CD14-positive monocyte (primary cell): ENCODE measurements around the gene PGP. TPM values are rescaled to one million over a fixed set of nuclear protein-coding genes. Genes with fewer than 3 reads are reported as not detected.

Experiments
- DNase-seq, 3 donors: peaks; one replicate each; pipeline ENCODE4 v3.0.0-alpha.2; 2011 to 2022
- H2AFZ ChIP-seq: 2 replicates; pipeline ENCODE4 v1.6.0; 2012; ENCODE audit warnings: mild to moderate bottlenecking, low read depth, low read length, inconsistent platforms; ENCODE audit not compliant: insufficient read depth, poor library complexity, severe bottlenecking
- H3K27ac ChIP-seq, 2 donors: 1 replicate in 1 of 2; 2 replicates in 1 of 2; pipeline ENCODE4 v1.5.1; 2012 to 2013; ENCODE audit warnings: low read length in 2 of 2, control low read depth in 1 of 2, inconsistent platforms in 1 of 2, low read depth in 1 of 2, mild to moderate bottlenecking in 1 of 2
- H3K27me3 ChIP-seq, 2 donors: one replicate each; pipeline versions ENCODE4 v1.6.0 to v1.6.1; 2011 to 2013; ENCODE audit warnings: low read length in 2 of 2; ENCODE audit not compliant: control insufficient read depth in 2 of 2, insufficient read depth in 2 of 2
- H3K36me3 ChIP-seq, 2 donors: replicated peaks in 1 of 2; 1 replicate in 1 of 2; 2 replicates in 1 of 2; pipeline versions ENCODE4 v1.5.1 to v1.6.1; 2012 to 2013; ENCODE audit warnings: low read length in 2 of 2, control low read depth in 1 of 2, inconsistent platforms in 1 of 2, mild to moderate bottlenecking in 1 of 2; ENCODE audit not compliant: insufficient read depth in 2 of 2, control insufficient read depth in 1 of 2
- H3K4me1 ChIP-seq, 2 donors: 1 replicate in 1 of 2; 2 replicates in 1 of 2; pipeline versions ENCODE4 v1.5.1 to v1.6.1; 2012 to 2013; ENCODE audit warnings: low read length in 2 of 2, control low read depth in 1 of 2, inconsistent platforms in 1 of 2, mild to moderate bottlenecking in 1 of 2, moderate library complexity in 1 of 2; ENCODE audit not compliant: insufficient read depth in 2 of 2, control insufficient read depth in 1 of 2
- H3K4me2 ChIP-seq: replicated peaks from 2 replicates; pipeline ENCODE3; 2012; ENCODE audit warnings: low read length, moderate library complexity, mild to moderate bottlenecking; ENCODE audit not compliant: poor library complexity, severe bottlenecking; ENCODE audit errors: extremely low read depth
- H3K4me3 ChIP-seq, 3 experiments: fragments of 200-600 bp in 1 of 3; sonication (generic) in 1 of 3; replicated peaks in 1 of 3; 1 replicate in 2 of 3; 2 replicates in 1 of 3; pipeline ENCODE4 v1.5.1; 2011 to 2013; ENCODE audit warnings: low read length in 3 of 3, mild to moderate bottlenecking in 3 of 3, control low read depth in 2 of 3, low read depth in 2 of 3, inconsistent platforms in 1 of 3, moderate library complexity in 1 of 3
- H3K79me2 ChIP-seq: 2 replicates; pipeline ENCODE4 v1.6.0; 2012; ENCODE audit warnings: mild to moderate bottlenecking, control low read depth, inconsistent platforms, low read length, moderate library complexity; ENCODE audit not compliant: insufficient read depth
- H3K9ac ChIP-seq: 2 replicates; pipeline ENCODE4 v1.6.0; 2017; ENCODE audit warnings: low read length, mild to moderate bottlenecking; ENCODE audit not compliant: insufficient read depth, poor library complexity, severe bottlenecking
- H3K9me3 ChIP-seq, 2 donors: replicated peaks in 1 of 2; 1 replicate in 1 of 2; 2 replicates in 1 of 2; pipeline versions ENCODE4 v1.5.1 to v1.6.1; 2012 to 2013; ENCODE audit warnings: low read length in 2 of 2, control low read depth in 1 of 2; ENCODE audit not compliant: control insufficient read depth in 1 of 2, insufficient read depth in 1 of 2
- H4K20me1 ChIP-seq: 2 replicates; pipeline ENCODE4 v1.6.0; 2012; ENCODE audit warnings: mild to moderate bottlenecking, low read length, control low read depth, moderate library complexity; ENCODE audit not compliant: insufficient read depth
- H3K27ac Mint-ChIP-seq, 7 donors: one replicate each; pipeline ENCODE4 v1.8.0; 2020; ENCODE audit warnings: mild to moderate bottlenecking in 7 of 7, mixed read lengths in 7 of 7, moderate library complexity in 6 of 7, inconsistent platforms in 2 of 7
- H3K27me3 Mint-ChIP-seq, 3 donors: one replicate each; pipeline ENCODE4 v1.8.0; 2021 to 2022; ENCODE audit warnings: low read depth in 3 of 3, mild to moderate bottlenecking in 3 of 3, mixed read lengths in 3 of 3, moderate library complexity in 3 of 3, inconsistent platforms in 1 of 3
- H3K36me3 Mint-ChIP-seq, 2 donors: one replicate each; pipeline ENCODE4 v1.8.0; 2020; ENCODE audit warnings: mixed read lengths in 2 of 2, inconsistent platforms in 1 of 2, mild to moderate bottlenecking in 1 of 2
- H3K4me1 Mint-ChIP-seq: one replicate; pipeline ENCODE4 v1.8.0; 2020; ENCODE audit warnings: mild to moderate bottlenecking, mixed read lengths
- H3K4me3 Mint-ChIP-seq, 2 donors: one replicate each; pipeline ENCODE4 v1.8.0; 2020; ENCODE audit warnings: mild to moderate bottlenecking in 2 of 2, mixed read lengths in 2 of 2, moderate library complexity in 1 of 2
- H3K9me3 Mint-ChIP-seq, 7 donors: one replicate each; pipeline ENCODE4 v1.8.0; 2020 to 2022; ENCODE audit warnings: mixed read lengths in 7 of 7, mild to moderate bottlenecking in 6 of 7, moderate library complexity in 6 of 7, inconsistent platforms in 2 of 7
- WGBS: methylation state at CpG from one replicate; pipeline ENCODE4 v1.1.5; 2013; ENCODE audit warnings: missing lambda C conversion rate; ENCODE audit not compliant: insufficient coverage; 5-methylcytosine and 5-hydroxymethylcytosine counted together
- intact Hi-C, 2 donors: fragments of 100-400 bp; cut with micrococcal nuclease; formaldehyde crosslinking; loops; one replicate each; pipeline versions ENCODE4 v1.15.0 to v1.15.1; 2023
- polyA plus RNA-seq, 3 donors: library from polyadenylated mRNA; depleted of rRNA in 1 of 3; unstranded in 2 of 3; stranded (reverse) in 1 of 3; fragments of 300-500 nt in 2 of 3; fragments of >200 nt in 1 of 3; fragmentation: Illumina TruSeq in 2 of 3; gene quantifications; 1 replicate in 2 of 3; 2 replicates in 1 of 3; pipeline ENCODE4 v1.2.3, GENCODE V29; 2012 to 2021
- TF ChIP-seq, protein P1 (sequence below): fragments of 200-600 bp; IDR thresholded peaks from one replicate; pipeline ENCODE4 v1.8.0; 2022; ENCODE audit warnings: antibody characterized with exemption, mild to moderate bottlenecking

The PGP gene
- polyA plus RNA-seq, 3 donors, result 7.2 to 20.2 (median 19.2) TPM

- WGBS, result 95% methylated on average over 8 of the region's 12 CpGs
- Histone ChIP-seq H3K9ac (no peak overlapping the region), H3K36me3 (peaks cover 52 to 60% of the 10 kb centered on the region in 2 donors), H2AFZ (no peak overlapping the region), H3K4me3 (no peak overlapping the region), H3K4me1 (no peaks in the 10 kb centered on the region), H3K79me2 (peaks cover 40% of the 10 kb centered on the region), H3K27me3 (no peaks in the 10 kb centered on the region), H3K27ac (no peak overlapping the region), H3K4me2 (no peak overlapping the region), H3K9me3 (peaks cover 0 to 7% of the 10 kb centered on the region in 2 donors), H4K20me1 (peaks cover 46% of the 10 kb centered on the region)
- H3K9me3 Mint-ChIP-seq, result peaks cover 0 to 14% (median 4%) of the 10 kb centered on the region in 7 donors
- intact Hi-C loops, result no loop called here
- no peak overlapping the region for H3K4me3 Mint-ChIP-seq
- H3K4me1 Mint-ChIP-seq, result no peaks in the 10 kb centered on the region
- DNase-seq, result no peak
- H3K27ac Mint-ChIP-seq, result peak overlapping the region in 4 of 7 donors; percentile 19 to 65 (median 55)
- H3K27me3 Mint-ChIP-seq, result peaks cover 0 to 3% (median 0%) of the 10 kb centered on the region in 3 donors
- peaks cover 15 to 56% of the 10 kb centered on the region in 2 donors for H3K36me3 Mint-ChIP-seq
- TF ChIP-seq, protein P1, sequence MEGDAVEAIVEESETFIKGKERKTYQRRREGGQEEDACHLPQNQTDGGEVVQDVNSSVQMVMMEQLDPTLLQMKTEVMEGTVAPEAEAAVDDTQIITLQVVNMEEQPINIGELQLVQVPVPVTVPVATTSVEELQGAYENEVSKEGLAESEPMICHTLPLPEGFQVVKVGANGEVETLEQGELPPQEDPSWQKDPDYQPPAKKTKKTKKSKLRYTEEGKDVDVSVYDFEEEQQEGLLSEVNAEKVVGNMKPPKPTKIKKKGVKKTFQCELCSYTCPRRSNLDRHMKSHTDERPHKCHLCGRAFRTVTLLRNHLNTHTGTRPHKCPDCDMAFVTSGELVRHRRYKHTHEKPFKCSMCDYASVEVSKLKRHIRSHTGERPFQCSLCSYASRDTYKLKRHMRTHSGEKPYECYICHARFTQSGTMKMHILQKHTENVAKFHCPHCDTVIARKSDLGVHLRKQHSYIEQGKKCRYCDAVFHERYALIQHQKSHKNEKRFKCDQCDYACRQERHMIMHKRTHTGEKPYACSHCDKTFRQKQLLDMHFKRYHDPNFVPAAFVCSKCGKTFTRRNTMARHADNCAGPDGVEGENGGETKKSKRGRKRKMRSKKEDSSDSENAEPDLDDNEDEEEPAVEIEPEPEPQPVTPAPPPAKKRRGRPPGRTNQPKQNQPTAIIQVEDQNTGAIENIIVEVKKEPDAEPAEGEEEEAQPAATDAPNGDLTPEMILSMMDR, result no peak
These were observed 48.8 kb downstream of the PGP start for GRCh38 chr16:2165861-2166260.

DNA sequence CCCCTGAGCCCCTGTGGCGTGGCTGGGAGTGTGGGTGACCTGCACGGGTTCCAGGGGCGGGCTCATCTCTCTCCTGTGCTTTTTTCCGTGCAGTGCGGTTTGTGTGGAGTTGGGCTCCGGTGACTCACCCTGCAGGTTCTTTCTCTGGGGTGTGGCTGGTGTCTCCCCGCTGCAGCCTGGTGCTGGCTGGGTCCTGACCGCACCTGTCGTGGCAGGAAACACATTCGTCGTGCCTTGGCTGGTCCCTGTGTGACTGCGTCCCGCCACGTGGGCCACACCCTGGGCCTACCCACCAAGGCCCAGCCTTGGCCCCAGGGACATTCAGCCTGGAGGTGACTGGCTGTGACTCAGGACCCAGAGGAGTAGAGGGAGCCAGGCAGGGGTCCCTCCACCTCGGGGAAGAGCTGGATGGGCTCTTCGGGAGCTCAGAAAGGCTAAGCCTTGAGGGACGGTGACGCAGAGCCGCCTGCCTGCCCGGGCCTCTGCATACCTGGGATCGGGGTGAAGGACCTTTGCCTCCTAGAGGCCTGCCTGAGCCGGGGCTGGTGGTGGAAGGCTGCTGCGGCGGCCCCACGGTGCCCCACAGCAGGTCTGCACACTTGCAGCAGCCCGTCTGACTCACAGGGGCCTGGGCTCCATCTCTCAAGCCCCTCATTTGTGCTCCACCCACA lies 51.3 kb downstream of the PGP start:
- no peak overlapping the region for H3K4me3 ChIP-seq
- peak overlapping the region in 1 of 2 donors; percentile 41 for H3K4me3 Mint-ChIP-seq
- peaks cover 12 to 38% of the 10 kb centered on the region in 2 donors for H3K36me3 Mint-ChIP-seq
- 97% methylated on average over 18 of the region's 26 CpGs for WGBS
- H4K20me1 ChIP-seq, result peaks cover 68% of the 10 kb centered on the region
- H3K9ac ChIP-seq, result no peak overlapping the region
- H3K27me3 ChIP-seq, result no peaks in the 10 kb centered on the region
- H3K27ac ChIP-seq, result no peak overlapping the region
- H3K36me3 ChIP-seq, result peaks cover 31 to 36% of the 10 kb centered on the region in 2 donors
- peaks cover 64% of the 10 kb centered on the region for H3K79me2 ChIP-seq
- H3K4me2 ChIP-seq, result no peak overlapping the region
- DNase-seq, result no peak
- no peaks in the 10 kb centered on the region for H3K4me1 ChIP-seq
- peaks cover 0 to 7% of the 10 kb centered on the region in 2 donors for H3K9me3 ChIP-seq
- TF ChIP-seq, protein P1, result no peak
- peaks cover 3% of the 10 kb centered on the region for H3K4me1 Mint-ChIP-seq
- peaks cover 0 to 14% (median 4%) of the 10 kb centered on the region in 7 donors for H3K9me3 Mint-ChIP-seq
- intact Hi-C loops, result no loop called here
- H3K27ac Mint-ChIP-seq, result no peak overlapping the region
- peaks cover 0 to 3% (median 0%) of the 10 kb centered on the region in 3 donors for H3K27me3 Mint-ChIP-seq
- H2AFZ ChIP-seq, result no peak overlapping the region
